Heart left ventricle (tissue), 13 donors: ENCODE results near the gene METTL22.

ENCODE experiments used
- POLR2A ChIP-seq, 2 donors: fragments of 450-650 bp; IDR thresholded peaks; one replicate each; pipeline ENCODE4 v1.6.1; 2017; ENCODE audit warnings: antibody characterized with exemption in 2 of 2, mild to moderate bottlenecking in 2 of 2, moderate library complexity in 2 of 2
- TF ChIP-seq, protein P1 (sequence below), 12 donors: fragments of 200-600 bp; sonication (generic) in 4 of 12; IDR thresholded peaks; one replicate each; pipeline versions ENCODE4 v1.5.0 to v1.8.0; 2018 to 2022; ENCODE audit warnings: antibody characterized with exemption in 12 of 12, mild to moderate bottlenecking in 5 of 12
- donor health status: ischemic (EF 13 %, LVEDD 7.1; RV severe dilation, severe dysfunction).
- donor health status: DM: no; HTN: yes; CAD: no.
- donor health status: DM: no; HTN: no; CAD: no.
- donor health status: ischemic (EF 25% LVEDD 6.9; RV normal size, moderate dysfunction).
- donor health status: ischemic (EF 25% LVEDD 5.7; RV mildly dilated, moderate dysfunction).
- donor health status: ischemic (EF 35%, LVEDD 5.7; RV mildly dilated, moderate dysfunction).
- donor health status: nonischemic (EF 11% LVEDD 7.7; RV severe dilation, severe dysfunction).
- donor health status: DM: yes; HTN: yes; CAD: no.
- donor health status: PGD.
- donor health status: ischemic (EF 29% LVEDD 5.4; RV normal size, mild dysfunction).
- donor health status: nonischemic (EF 23%, LVEDD 6.1; RV moderate dilation, normal function).

DNA sequence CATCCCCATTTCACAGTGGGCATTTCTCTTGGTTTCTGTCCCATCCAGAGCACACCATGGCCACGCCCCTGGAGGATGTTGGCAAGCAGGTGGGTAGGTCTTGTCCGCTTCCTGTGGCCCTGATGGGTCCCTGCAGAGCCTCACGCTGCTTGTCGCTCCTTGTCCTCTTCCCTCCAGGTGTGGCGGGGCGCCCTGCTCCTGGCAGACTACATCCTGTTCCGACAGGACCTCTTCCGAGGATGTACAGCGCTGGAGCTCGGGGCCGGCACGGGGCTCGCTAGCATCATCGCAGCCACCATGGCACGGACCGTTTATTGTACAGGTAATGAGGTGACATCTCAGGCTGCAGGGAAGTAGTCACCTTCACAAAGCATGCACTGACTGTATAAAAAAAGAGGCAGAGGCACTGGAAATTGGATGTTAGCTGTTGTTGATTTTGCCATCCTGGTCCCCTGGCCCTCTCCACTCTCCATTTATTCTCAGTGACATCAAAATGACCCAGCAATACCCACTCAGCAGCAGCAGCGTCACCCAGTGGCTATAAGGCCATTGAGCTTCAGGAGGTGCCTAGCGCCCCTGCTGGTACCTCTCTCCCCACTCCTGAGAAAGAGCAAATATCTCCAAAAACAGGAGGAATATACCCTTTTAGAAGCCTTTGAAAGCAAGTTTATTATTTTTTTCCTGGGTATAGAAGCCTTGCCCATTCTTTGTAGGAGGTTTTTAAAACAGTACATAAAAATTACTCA is 13.7 kb downstream of the METTL22 start:
- TF ChIP-seq, protein P1, sequence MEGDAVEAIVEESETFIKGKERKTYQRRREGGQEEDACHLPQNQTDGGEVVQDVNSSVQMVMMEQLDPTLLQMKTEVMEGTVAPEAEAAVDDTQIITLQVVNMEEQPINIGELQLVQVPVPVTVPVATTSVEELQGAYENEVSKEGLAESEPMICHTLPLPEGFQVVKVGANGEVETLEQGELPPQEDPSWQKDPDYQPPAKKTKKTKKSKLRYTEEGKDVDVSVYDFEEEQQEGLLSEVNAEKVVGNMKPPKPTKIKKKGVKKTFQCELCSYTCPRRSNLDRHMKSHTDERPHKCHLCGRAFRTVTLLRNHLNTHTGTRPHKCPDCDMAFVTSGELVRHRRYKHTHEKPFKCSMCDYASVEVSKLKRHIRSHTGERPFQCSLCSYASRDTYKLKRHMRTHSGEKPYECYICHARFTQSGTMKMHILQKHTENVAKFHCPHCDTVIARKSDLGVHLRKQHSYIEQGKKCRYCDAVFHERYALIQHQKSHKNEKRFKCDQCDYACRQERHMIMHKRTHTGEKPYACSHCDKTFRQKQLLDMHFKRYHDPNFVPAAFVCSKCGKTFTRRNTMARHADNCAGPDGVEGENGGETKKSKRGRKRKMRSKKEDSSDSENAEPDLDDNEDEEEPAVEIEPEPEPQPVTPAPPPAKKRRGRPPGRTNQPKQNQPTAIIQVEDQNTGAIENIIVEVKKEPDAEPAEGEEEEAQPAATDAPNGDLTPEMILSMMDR (IDR thresholded peaks at IDR 0.05): peak in 4 of 12 donors; percentile 21 to 37 (median 25)
- TF ChIP-seq POLR2A (IDR thresholded peaks at IDR 0.05): no peak
